ENCODE measurements around the gene BHLHE23.

BHLHE23 gene

GRCh38 chr20:62968378-62969178 lies 38.2 kb downstream of the BHLHE23 start:
- no peak for DNase-seq (ENCODE audit: low read depth)
- no peak for TF ChIP-seq CTCF (IDR thresholded peaks at IDR 0.05; ENCODE audit: low read length, missing control alignments)
- no peak overlapping the region for H3K4me3 ChIP-seq (replicated peaks; ENCODE audit: low read depth, low read length)

GRCh38 chr20:62967628-62968351 lies 39.0 kb downstream of the BHLHE23 start:
- no peak for DNase-seq (ENCODE audit: low read depth)
- H3K4me3 ChIP-seq (replicated peaks; ENCODE audit: low read depth, low read length) = no peak overlapping the region
- TF ChIP-seq CTCF (IDR thresholded peaks at IDR 0.05; ENCODE audit: low read length, missing control alignments) = no peak

GRCh38 chr20:62967149-62967501 lies 39.6 kb downstream of the BHLHE23 start:
- no peak overlapping the region for H3K4me3 ChIP-seq (replicated peaks; ENCODE audit: low read depth, low read length)
- TF ChIP-seq CTCF (IDR thresholded peaks at IDR 0.05; ENCODE audit: low read length, missing control alignments) = no peak
- DNase-seq (ENCODE audit: low read depth) = no peak

DNA sequence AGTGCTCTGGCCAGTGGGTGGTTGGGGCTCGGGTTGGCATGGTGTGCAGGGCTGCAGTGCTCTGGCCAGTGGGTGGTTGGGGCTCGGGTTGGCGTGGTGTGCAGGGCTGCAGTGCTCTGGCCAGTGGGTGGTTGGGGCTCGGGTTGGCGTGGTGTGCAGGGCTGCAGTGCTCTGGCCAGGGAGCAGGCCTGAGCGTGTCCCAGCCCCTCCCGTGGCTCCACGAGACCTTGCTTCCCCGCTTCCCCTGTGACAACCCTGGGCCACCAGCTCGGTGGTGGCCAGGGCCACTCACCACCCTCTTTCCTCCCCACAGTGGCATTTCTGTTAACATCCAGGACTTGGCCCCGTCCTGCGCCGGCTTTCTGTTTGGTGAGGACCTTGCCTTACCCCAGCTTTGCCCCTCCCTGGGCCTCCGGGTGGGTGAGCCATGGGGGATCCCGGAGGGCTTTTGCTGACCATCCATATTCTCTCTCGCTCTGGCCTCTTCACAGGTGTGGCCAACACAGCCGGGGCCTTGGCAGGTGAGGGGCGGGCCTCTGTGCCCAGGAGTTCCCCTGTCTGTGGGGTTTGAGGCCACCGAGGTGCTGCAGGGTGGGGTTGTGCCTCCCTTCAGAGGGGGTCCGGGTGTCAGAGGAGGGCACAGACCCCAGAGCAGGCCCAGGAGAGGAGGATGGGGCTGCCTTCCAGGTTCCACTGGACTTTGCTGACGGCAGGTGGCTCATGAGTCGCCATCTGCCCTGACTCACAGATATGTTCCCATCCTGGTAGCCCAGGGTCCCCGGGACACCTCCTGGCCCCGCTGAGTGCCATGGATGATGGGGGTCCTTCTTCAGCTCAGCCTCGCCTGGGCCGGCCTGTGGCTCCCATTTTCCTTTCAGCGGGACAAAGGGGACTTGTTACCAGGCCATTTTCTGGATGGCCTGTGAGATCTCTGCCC lies 40.3 kb downstream of the BHLHE23 start:
- no peak for TF ChIP-seq CTCF (IDR thresholded peaks at IDR 0.05; ENCODE audit: low read length, missing control alignments)
- no peak overlapping the region for H3K4me3 ChIP-seq (replicated peaks; ENCODE audit: low read depth, low read length)
- DNase-seq (ENCODE audit: low read depth) = no peak

- no peak overlapping the region for H3K4me3 ChIP-seq (replicated peaks; ENCODE audit: low read depth, low read length)
- DNase-seq (ENCODE audit: low read depth) = no peak
- TF ChIP-seq CTCF (IDR thresholded peaks at IDR 0.05; ENCODE audit: low read length, missing control alignments) = no peak
These were observed 41.4 kb downstream of the BHLHE23 start for GRCh38 chr20:62965363-62965771.

- DNase-seq (ENCODE audit: low read depth) = no peak
- no peak overlapping the region for H3K4me3 ChIP-seq (replicated peaks; ENCODE audit: low read depth, low read length)
- no peak for TF ChIP-seq CTCF (IDR thresholded peaks at IDR 0.05; ENCODE audit: low read length, missing control alignments)
These were observed 42.1 kb downstream of the BHLHE23 start for GRCh38 chr20:62964700-62965099.

Data from fibroblast of pulmonary artery (primary cell).